D721Med (cell line): Measurements from ENCODE around the gene ATP2B2.

Source experiments
- DNase-seq: peaks from one replicate; pipeline ENCODE4 v3.0.0; 2011; ENCODE audit warnings: low spot score; ENCODE audit not compliant: insufficient read length
- FAIRE-seq: peaks from 2 replicates; lab custom pipeline; 2011; peaks lifted over from hg19 to GRCh38; lab: Jason Lieb, UNC
- TF ChIP-seq, protein P1 (sequence below): IDR thresholded peaks from 2 replicates; pipeline ENCODE4 v1.5.1; 2012; ENCODE audit warnings: mild to moderate bottlenecking, control low read depth; ENCODE audit not compliant: insufficient read depth; ENCODE audit errors: missing control alignments

Gene ATP2B2

DNA sequence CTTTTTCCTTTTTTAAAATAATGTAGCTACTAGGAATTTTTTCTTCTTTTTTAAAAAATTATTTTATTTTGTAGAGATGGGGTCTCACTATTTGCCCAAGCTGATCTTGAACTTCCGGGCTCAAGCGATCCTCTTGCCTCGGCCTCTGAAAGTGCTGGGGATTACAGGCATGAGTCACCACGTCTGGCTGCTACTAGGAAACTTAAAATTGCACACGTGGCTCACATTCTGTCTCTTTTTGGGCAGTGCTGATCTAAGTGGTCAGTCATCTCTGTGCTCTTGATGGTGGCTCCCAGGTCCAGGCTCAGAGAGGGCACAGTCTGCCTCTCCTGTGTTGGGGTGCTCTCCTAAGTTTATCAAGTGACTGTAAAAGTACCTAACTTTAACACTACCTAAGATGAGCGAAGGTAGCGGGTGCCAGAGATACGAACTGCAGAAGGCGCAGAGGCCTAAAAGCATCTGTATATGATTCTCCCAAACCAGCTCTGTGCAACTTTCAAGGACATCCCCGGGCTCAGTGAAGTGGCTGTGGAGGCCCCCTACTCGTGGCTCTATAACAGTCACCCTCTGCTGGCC is 131.6 kb downstream of the ATP2B2 start:
- DNase-seq, result no peak
- FAIRE-seq, result no peak
- TF ChIP-seq, protein P1, sequence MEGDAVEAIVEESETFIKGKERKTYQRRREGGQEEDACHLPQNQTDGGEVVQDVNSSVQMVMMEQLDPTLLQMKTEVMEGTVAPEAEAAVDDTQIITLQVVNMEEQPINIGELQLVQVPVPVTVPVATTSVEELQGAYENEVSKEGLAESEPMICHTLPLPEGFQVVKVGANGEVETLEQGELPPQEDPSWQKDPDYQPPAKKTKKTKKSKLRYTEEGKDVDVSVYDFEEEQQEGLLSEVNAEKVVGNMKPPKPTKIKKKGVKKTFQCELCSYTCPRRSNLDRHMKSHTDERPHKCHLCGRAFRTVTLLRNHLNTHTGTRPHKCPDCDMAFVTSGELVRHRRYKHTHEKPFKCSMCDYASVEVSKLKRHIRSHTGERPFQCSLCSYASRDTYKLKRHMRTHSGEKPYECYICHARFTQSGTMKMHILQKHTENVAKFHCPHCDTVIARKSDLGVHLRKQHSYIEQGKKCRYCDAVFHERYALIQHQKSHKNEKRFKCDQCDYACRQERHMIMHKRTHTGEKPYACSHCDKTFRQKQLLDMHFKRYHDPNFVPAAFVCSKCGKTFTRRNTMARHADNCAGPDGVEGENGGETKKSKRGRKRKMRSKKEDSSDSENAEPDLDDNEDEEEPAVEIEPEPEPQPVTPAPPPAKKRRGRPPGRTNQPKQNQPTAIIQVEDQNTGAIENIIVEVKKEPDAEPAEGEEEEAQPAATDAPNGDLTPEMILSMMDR, result no peak

DNA sequence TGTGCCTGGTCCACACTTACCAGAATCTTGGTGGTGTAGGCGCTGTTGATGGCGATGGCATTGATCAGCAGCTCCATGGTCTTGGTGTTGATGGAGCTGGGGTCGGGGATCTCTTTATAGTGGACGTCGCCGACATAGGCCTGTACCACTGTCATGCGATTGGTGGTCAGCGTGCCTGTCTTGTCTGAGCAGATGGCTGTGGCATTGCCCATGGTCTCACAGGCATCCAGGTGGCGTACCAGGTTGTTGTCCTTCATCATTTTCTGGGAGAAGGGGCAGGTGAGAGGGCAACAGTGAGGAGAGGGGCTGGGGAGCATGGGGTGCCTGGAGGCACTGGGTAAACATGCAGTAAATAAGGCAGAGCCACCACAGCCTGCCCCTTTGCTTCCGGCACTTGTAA is 133.6 kb downstream of the ATP2B2 start:
- FAIRE-seq (no peak), DNase-seq (no peak)
- TF ChIP-seq, protein P1, result no peak

DNA sequence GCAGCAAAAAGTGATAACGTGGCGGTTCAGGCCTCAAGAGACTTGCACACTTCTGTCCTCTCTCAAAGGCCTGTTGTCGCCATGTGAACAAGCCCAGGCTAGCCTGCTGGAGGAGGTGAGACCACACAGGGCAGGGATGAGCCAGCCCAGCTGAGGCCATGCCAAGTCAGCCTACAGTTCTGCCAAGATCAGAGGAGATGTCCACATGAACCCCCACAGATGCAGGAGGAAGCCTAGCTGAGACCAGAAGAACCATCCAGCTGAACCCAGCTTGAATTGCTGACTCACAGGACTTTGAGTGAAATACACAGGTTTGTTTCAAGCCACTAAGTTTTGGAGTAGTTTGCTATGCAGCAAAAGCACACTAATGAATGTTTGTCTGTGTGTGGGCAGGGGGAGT is 134.2 kb downstream of the ATP2B2 start:
- FAIRE-seq, result no peak
- DNase-seq, result no peak
- TF ChIP-seq, protein P1, result no peak

DNA sequence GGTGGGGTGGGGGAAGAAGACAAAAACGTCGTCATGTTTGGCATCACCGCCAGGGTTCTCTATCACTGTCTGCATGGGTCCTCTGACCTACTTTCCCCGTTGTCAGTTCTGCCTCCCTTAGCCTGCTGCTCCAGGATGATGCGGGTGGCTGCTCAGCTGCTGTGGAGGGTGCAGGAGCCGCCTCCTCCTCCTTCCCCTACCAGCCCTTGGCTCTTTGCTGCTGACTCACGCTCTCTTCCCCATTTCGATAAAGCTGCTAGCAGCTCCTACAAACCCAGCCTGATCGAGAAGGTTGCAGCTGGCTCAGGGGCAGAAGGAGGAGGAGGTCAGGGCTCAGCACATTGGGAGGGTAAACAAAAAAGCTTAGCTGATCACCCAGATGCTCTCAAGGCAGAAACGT is 135.0 kb downstream of the ATP2B2 start:
- TF ChIP-seq, protein P1, result no peak
- FAIRE-seq (no peak), DNase-seq (no peak)

DNA sequence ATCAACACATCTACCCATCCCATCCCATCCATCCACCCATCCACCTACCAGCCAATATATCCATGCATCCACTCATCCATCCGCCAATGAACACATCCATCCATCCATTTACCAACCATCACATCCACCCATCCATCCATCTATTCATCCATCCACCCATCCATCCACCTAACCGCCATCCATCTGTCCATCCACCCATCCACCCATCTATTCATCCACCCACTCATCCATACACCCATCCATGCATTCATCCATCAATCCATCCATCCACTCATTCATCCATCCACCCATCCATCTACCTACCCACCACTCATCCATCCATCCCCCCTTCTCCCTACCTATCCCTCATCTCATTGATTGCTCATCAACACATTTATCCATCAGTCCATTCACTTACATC is 136.9 kb downstream of the ATP2B2 start:
- no peak for FAIRE-seq

DNA sequence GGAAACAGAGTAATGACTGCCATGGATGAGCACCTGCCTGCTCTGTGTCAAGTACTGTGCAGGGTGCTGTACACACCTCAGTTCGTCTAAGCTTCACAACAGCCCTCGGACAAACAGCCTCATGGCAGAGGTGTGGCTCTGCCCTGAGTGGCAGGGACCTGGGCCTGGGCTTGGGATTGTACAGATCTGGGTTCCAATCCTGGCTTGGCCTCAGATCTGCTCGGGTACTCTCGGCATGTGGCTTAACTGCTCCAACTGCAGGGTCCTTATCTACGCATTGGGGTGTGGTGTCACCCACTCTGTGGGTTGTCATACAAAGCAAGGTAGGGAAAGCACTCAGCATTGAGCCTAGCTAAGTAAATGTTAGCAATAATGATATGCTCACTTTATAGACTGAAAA is 137.9 kb downstream of the ATP2B2 start:
- TF ChIP-seq, protein P1, result no peak
- DNase-seq (no peak), FAIRE-seq (no peak)

More for the DNA sequence above, 136.9 kb downstream of the ATP2B2 start:
- TF ChIP-seq, protein P1, result no peak
- no peak for DNase-seq

DNA sequence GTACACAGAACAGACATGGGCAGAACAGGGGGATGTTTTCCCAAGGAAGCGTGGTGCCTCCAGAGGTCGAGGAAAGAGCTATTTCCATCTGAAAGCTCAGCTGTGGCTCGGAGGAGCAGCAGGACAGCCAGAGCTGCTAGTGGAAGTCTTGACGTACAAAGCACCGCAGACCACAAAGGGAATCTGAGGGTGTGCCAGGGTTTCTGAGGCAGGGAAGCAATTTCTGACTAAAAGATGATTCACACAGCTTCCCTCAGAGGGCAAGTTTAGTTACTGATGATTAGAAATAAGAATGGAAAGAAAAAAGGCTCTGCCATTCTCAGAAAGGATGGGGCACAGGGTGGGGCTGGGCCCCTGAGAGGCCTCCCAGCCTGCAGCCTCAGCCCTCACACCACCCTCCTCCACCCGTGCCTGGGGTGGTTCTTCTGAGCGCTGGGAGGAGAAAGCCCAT is 138.7 kb downstream of the ATP2B2 start:
- FAIRE-seq (no peak), DNase-seq (no peak)
- TF ChIP-seq, protein P1, result no peak
